BLaER1 treated with 17β-estradiol and CSF1 and Interleukin-3, amounts not matched to agents 10 nM and 100 nM (cell line): Measurements from ENCODE around the gene OR52D1.

ENCODE experiments used
- H3K27ac ChIP-seq, 11 experiments: shearing (Covaris generic); formaldehyde crosslinking; 2 replicates each; pipeline ENCODE4 v1.8.1; 2022
- H3K27me3 ChIP-seq, 11 experiments: shearing (Covaris generic); formaldehyde crosslinking; 2 replicates each; pipeline ENCODE4 v1.8.1; 2022
- H3K36me3 ChIP-seq, 11 experiments: shearing (Covaris generic); formaldehyde crosslinking; 2 replicates each; pipeline ENCODE4 v1.8.1; 2022
- H3K4me1 ChIP-seq, 10 experiments: shearing (Covaris generic); formaldehyde crosslinking; 2 replicates each; pipeline ENCODE4 v1.8.1; 2022
- H3K4me2 ChIP-seq, 11 experiments: shearing (Covaris generic); formaldehyde crosslinking; 2 replicates each; pipeline ENCODE4 v1.8.1; 2022
- H3K4me3 ChIP-seq, 10 experiments: shearing (Covaris generic); formaldehyde crosslinking; 2 replicates each; pipeline ENCODE4 v1.8.1; 2022
- H3K9ac ChIP-seq, 11 experiments: shearing (Covaris generic); formaldehyde crosslinking; 2 replicates each; pipeline ENCODE4 v1.8.1; 2022
- H3K9me3 ChIP-seq, 11 experiments: shearing (Covaris generic); formaldehyde crosslinking; replicated peaks in 1 of 11; 2 replicates each; pipeline ENCODE4 v1.8.1; 2022
- H4K20me1 ChIP-seq, 11 experiments: shearing (Covaris generic); formaldehyde crosslinking; 2 replicates each; pipeline ENCODE4 v1.8.1; 2022
- Cebpa-rat ChIP-seq, 11 experiments: shearing (Covaris generic); IDR thresholded peaks; 2 replicates each; pipeline ENCODE4 v1.8.1; 2022

The OR52D1 gene

DNA sequence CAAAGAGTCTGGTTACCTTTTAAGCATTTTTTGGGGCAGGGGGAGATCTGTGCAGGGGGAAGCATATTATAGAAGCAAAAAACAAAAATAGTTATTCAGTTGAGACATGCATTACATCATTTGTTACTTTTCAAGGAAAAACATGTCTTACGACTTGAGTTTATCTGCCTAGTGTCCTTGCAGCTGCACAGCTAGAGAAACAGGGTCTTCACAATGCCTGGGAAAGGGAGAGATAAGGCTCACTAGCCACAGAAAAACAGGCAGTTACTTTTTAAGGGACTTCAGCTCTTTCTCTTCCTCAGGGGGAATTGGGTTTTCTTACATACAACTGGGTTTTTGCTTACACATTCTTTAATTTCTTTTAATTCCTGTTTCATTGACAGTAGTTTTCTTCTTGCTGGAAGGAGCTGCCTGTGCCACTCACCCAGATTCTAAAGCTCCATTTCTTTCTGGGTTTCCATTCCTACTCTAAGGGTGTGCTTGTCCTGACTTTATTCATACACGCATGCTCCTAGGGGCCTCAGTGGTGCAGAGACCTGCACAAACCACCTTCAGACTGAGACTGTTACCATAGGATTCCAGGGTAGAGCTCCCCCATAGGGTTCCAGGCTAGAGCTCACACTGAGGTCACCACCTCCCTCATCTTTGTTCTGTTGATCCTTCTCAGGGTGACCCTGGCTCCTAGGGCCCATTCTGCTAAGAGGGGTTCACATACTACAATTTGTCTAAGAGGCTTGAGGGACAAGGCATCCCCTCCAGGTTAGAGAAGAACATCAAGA, 42.8 kb downstream of the OR52D1 start:
- Histone ChIP-seq H3K9ac (no peak overlapping the region), H3K4me3 (no peak overlapping the region), H3K36me3 (no peaks in the 10 kb centered on the region), H3K27ac (no peak overlapping the region), H3K27me3 (no peaks in the 10 kb centered on the region), H3K4me2 (no peak overlapping the region), H4K20me1 (no peaks in the 10 kb centered on the region), H3K9me3 (peaks cover 0 to under 1% (median 0%) of the 10 kb centered on the region in 11 experiments; a peak in 2 of 22 replicates), H3K4me1 (peaks cover 10 to 26% (median 21%) of the 10 kb centered on the region in 10 experiments; a peak in 19 of 20 replicates)
- TF ChIP-seq Cebpa-rat (IDR thresholded peaks at IDR 0.05) = no peak

DNA sequence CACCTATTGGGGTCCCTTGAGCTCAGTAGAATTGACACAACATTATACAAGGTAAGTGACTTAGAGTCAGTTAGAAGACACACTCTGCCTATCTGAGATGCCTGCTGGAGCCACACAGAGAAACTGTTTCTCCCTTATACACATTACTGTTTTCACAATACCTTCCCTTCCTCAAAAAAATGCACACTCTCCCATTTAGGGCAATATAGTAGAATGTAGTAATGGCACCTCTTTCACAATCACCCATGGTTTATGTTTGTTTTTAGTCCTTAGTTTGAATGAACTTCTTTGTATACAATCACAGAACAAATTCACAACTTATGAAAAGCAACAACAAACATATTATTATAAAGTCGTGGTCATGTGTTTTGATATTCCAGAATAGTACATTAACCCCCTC, 45.6 kb downstream of the OR52D1 start:
- Histone ChIP-seq H3K27ac (no peak overlapping the region), H3K4me1 (peaks cover 0 to 9% (median 5%) of the 10 kb centered on the region in 10 experiments; a peak in 16 of 20 replicates), H3K27me3 (no peaks in the 10 kb centered on the region), H3K9me3 (peaks cover 0 to 8% (median 5%) of the 10 kb centered on the region in 11 experiments; a peak in 4 of 22 replicates), H3K4me2 (no peak overlapping the region), H4K20me1 (no peaks in the 10 kb centered on the region), H3K36me3 (no peaks in the 10 kb centered on the region), H3K9ac (no peak overlapping the region), H3K4me3 (no peak overlapping the region)
- no peak for TF ChIP-seq Cebpa-rat (IDR thresholded peaks at IDR 0.05)

DNA sequence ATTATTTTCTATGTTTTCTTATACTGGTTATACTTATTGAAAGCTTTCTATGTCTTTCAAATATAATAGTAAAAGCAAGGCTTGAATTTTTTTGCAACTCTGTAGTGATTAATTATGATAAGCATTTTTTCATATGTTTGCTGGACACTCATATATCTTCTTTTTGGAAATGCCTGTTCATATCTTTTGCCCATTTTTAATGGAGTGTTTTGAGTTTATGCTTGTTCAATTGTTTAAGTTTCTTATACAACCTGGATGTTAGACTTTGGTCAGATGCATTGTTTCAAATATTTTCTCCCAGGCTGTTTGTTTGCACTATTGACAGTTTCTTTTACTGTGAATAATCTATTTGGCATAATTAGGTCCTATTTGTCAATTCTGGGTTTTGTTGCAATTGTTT, 48.0 kb downstream of the OR52D1 start:
- no peaks in the 10 kb centered on the region for H3K36me3 ChIP-seq
- no peaks in the 10 kb centered on the region for H3K27me3 ChIP-seq
- H3K9ac ChIP-seq = no peak overlapping the region
- no peak overlapping the region for H3K4me2 ChIP-seq
- no peaks in the 10 kb centered on the region for H4K20me1 ChIP-seq
- no peak for TF ChIP-seq Cebpa-rat (IDR thresholded peaks at IDR 0.05)
- peaks cover 0 to 8% (median 5%) of the 10 kb centered on the region in 11 experiments; a peak in 4 of 22 replicates for H3K9me3 ChIP-seq
- H3K27ac ChIP-seq = no peak overlapping the region
- no peaks in the 10 kb centered on the region for H3K4me1 ChIP-seq
- no peak overlapping the region for H3K4me3 ChIP-seq
